ENCODE data around the gene TIMM22.
"Not testable (repeated sequence)": the region's sequence is repeated elsewhere in the genome, so short reads cannot be mapped to it uniquely, and the experiment has no call there.

TIMM22 gene

GRCh38 chr17:1039511-1040215 lies 42.7 kb downstream of the TIMM22 start:
- no peak for DNase-seq (ENCODE audit: low read depth in 2 of 2)

DNA sequence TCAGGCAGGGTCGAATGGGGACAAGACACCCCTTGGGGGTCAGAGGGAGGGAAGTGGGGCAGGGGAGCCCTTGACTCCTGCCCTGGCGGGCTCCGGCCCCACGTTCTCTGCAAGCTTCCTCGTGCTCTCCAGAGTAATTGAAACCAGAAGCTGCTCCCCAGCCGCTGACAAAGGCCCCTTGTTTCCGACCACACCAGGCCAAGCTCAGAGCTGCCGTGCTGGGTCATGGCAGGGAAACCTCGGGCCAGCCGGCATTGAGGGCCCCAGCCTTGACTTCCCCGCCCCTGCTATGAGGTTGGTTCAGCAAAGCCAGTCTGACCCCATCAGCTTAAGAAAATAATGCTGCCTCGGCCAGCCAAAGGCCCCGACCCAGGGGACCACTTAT lies 43.3 kb downstream of the TIMM22 start:
- DNase-seq (ENCODE audit: low read depth in 2 of 2), result no peak

DNA sequence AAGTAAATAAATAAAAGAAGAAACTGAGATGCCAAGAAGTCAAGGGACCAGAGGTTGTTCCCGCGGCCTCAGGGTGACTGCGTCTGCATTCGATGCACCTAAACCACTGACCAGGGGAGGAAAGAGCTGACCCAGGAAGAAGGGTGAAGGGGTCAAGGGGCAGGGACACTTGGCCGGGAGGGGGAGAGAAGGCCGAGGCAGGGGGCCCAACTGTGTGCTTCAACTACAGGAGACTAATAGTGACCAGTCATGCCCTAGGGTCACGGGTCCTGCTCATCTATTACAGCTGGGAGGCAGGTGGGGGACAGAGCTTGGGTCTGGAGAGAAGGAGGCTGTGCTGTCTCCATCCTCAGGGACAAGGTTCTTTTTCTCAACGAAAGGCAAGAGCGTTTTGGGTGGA lies 44.8 kb downstream of the TIMM22 start:
- no peak for DNase-seq (ENCODE audit: low read depth in 2 of 2)

- DNase-seq (ENCODE audit: low read depth in 2 of 2), result no peak
Observed at GRCh38 chr17:1042486-1042885, 45.6 kb downstream of the TIMM22 start.

DNA sequence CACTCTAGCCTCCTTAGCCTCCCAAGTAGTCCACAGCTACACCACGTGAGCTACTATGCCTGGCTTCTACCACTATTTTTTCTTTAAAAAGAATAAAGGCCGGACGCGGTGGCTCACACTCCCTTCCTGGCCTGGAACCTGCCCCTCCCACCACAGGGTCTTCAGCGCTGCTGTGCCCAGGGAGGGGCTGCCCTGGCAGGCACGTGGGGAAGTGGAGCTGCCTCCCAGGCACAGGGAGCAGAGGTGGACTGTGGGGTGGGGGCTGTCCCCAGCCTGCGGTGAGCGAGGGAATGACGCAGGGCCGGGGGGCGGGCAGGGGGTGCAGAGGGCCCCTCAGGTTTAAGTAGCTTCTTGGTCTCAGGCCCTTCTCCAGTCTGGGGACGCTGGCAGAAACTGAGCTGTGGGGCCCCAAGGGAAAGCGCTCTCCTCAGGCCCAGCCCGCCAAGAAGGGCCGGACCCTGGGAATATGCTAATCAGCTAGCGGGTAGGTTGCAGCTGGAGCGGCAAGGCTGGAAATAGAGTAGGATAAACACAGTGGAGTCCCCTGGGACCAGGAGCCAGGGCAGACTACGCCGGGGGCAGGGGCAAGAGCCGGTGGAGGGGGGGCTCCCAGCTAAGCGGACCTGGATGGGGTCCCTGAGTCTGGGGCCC lies 46.8 kb downstream of the TIMM22 start:
- no peak for DNase-seq (ENCODE audit: low read depth in 2 of 2)

GRCh38 chr17:1044387-1045009 lies 47.6 kb downstream of the TIMM22 start:
- not testable (repeated sequence) for DNase-seq (ENCODE audit: low read depth in 2 of 2)

GRCh38 chr17:1045456-1045855 lies 48.5 kb downstream of the TIMM22 start:
- DNase-seq (ENCODE audit: low read depth in 2 of 2), result no peak

GRCh38 chr17:1047177-1047878 lies 50.4 kb downstream of the TIMM22 start:
- DNase-seq (ENCODE audit: low read depth in 2 of 2), result no peak

DNA sequence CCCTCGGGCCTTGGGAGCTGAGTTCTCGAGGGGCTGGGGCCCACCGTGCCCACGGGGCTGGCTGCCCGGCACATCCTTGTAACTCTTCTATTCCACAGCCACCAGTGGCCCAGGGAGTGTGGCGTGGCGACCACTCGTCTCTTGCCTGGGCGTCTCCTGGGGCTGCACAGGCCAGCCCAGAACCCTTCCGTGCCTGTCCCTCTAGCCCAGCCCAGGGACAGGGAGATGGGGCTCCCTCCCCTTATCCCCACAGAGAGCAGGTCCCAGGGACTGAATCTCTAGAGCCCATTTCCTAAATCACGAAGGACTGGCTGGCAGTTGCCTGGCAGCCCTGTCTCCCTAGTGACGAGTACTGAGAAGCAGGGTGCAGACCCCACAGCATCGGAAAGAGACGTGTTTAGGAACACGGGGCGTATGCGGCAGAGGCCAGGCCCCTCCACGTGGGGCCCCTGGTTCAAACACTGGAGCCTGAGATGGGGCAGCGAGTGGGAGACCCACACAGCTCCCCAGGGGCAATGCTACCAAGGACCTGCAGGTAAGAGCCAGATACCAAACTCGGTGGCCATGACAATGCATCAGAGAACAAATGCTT lies 51.0 kb downstream of the TIMM22 start:
- no peak for DNase-seq (ENCODE audit: low read depth in 2 of 2)

GRCh38 chr17:1048516-1049115 lies 51.7 kb downstream of the TIMM22 start:
- DNase-seq (ENCODE audit: low read depth in 2 of 2), result not testable (repeated sequence)

- no peak for DNase-seq (ENCODE audit: low read depth in 2 of 2)
Observed at GRCh38 chr17:1049446-1050225, 52.7 kb downstream of the TIMM22 start.

GRCh38 chr17:1050246-1050995 lies 53.5 kb downstream of the TIMM22 start:
- no peak for DNase-seq (ENCODE audit: low read depth in 2 of 2)

GRCh38 chr17:1050996-1051925 lies 54.3 kb downstream of the TIMM22 start:
- no peak for DNase-seq (ENCODE audit: low read depth in 2 of 2)
